ENCODE data around the gene DNAH14.

The DNAH14 gene

DNA sequence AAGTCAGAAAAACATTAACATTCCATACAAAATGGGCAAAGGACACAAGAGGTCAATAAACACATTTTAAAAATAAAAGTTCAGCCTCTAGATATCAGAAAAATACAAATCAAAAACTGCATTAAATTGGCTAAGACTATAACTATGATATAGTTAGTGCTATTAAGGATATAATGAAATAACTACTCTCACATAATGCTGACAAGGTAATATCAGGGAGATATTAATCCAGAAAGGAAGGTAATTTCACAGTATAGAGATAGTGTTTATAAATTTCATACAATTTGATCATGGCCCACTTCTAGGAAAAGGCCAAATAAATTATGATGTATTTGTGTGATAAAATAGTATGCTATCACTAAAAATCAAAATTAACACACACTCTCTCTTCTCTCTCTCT lies 436.5 kb downstream of the DNAH14 start:
- Histone ChIP-seq H4K8ac (ENCODE audit: low read depth, low read length) (no peak overlapping the region), H3K4me2 (ENCODE audit: insufficient read depth, low read length, poor library complexity, severe bottlenecking) (no peak overlapping the region), H2AK5ac (ENCODE audit: low read depth, low read length) (no peak overlapping the region), H3K9ac (ENCODE audit: low read depth, low read length, poor library complexity) (no peak overlapping the region), H3K4me3 (ENCODE audit: low read length in 2 of 2) (no peak overlapping the region), H3K9me3 (replicated peaks in 1 of 2; ENCODE audit: control insufficient read depth in 2 of 2, insufficient read depth in 1 of 2, low read depth in 1 of 2, low read length in 2 of 2) (no peaks in the 10 kb centered on the region), H2AFZ (ENCODE audit: low read length) (peak overlapping the region; percentile 68), H3K14ac (ENCODE audit: low read length) (no peak overlapping the region), H3K27me3 (ENCODE audit: control insufficient read depth in 3 of 3, insufficient read depth in 3 of 3, low read depth in 1 of 3, low read length in 3 of 3) (no peaks in the 10 kb centered on the region), H3K36me3 (replicated peaks in 1 of 2; ENCODE audit: control insufficient read depth in 2 of 2, insufficient read depth in 2 of 2, low read length in 2 of 2) (no peaks in the 10 kb centered on the region), H3K4ac (ENCODE audit: low read length) (no peak overlapping the region), H4K91ac (ENCODE audit: low read depth, low read length, poor library complexity) (no peak overlapping the region), H2BK15ac (ENCODE audit: low read length) (no peak overlapping the region), H2BK5ac (ENCODE audit: low read length) (no peak overlapping the region), H3K18ac (ENCODE audit: low read length) (no peak overlapping the region), H2BK12ac (ENCODE audit: low read length) (no peak overlapping the region), H2BK120ac (ENCODE audit: low read depth, low read length) (no peak overlapping the region), H3K79me1 (ENCODE audit: low read depth, low read length) (no peaks in the 10 kb centered on the region), H3K27ac (replicated peaks; ENCODE audit: low read length) (no peak overlapping the region), H3K4me1 (ENCODE audit: control insufficient read depth in 2 of 2, insufficient read depth in 1 of 2, low read depth in 1 of 2, low read length in 2 of 2) (no peaks in the 10 kb centered on the region), H3K23ac (ENCODE audit: low read depth, low read length, poor library complexity) (no peak overlapping the region)
- no peak for DNase-seq (ENCODE audit: low spot score)

DNA sequence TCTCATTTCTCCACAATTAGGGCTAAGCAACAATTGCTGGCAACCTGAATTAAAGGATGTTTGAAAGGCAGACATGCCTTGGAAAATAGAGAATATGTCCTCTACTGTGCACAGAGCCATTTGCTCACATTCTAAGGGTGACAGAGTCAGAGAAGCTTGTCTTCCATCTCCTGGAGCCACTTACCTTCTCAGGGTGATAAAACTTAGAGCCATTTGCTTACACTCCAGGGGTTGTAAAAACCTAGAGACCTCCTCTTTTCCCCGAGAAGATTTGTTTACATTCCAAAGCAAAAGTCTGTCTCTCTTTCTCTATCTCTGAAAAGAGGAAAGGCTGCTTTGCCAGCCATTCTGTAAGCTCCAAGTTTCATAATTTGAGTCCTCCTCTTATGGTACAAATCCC lies 437.1 kb downstream of the DNAH14 start:
- Histone ChIP-seq H3K4me1 (ENCODE audit: control insufficient read depth in 2 of 2, insufficient read depth in 1 of 2, low read depth in 1 of 2, low read length in 2 of 2) (no peaks in the 10 kb centered on the region), H4K8ac (ENCODE audit: low read depth, low read length) (no peak overlapping the region), H3K9me3 (replicated peaks in 1 of 2; ENCODE audit: control insufficient read depth in 2 of 2, insufficient read depth in 1 of 2, low read depth in 1 of 2, low read length in 2 of 2) (no peaks in the 10 kb centered on the region), H3K14ac (ENCODE audit: low read length) (no peak overlapping the region), H3K79me1 (ENCODE audit: low read depth, low read length) (no peaks in the 10 kb centered on the region), H3K23ac (ENCODE audit: low read depth, low read length, poor library complexity) (no peak overlapping the region), H3K4me2 (ENCODE audit: insufficient read depth, low read length, poor library complexity, severe bottlenecking) (no peak overlapping the region), H2AFZ (ENCODE audit: low read length) (peak overlapping the region; percentile 68), H2BK5ac (ENCODE audit: low read length) (no peak overlapping the region), H3K27ac (replicated peaks; ENCODE audit: low read length) (no peak overlapping the region), H2BK12ac (ENCODE audit: low read length) (no peak overlapping the region), H3K4me3 (ENCODE audit: low read length in 2 of 2) (no peak overlapping the region), H3K9ac (ENCODE audit: low read depth, low read length, poor library complexity) (no peak overlapping the region), H2AK5ac (ENCODE audit: low read depth, low read length) (no peak overlapping the region), H2BK15ac (ENCODE audit: low read length) (no peak overlapping the region), H3K27me3 (ENCODE audit: control insufficient read depth in 3 of 3, insufficient read depth in 3 of 3, low read depth in 1 of 3, low read length in 3 of 3) (no peaks in the 10 kb centered on the region), H3K4ac (ENCODE audit: low read length) (no peak overlapping the region), H3K36me3 (replicated peaks in 1 of 2; ENCODE audit: control insufficient read depth in 2 of 2, insufficient read depth in 2 of 2, low read length in 2 of 2) (no peaks in the 10 kb centered on the region), H3K18ac (ENCODE audit: low read length) (no peak overlapping the region), H4K91ac (ENCODE audit: low read depth, low read length, poor library complexity) (no peak overlapping the region), H2BK120ac (ENCODE audit: low read depth, low read length) (no peak overlapping the region)
- DNase-seq (ENCODE audit: low spot score), result no peak
- WGBS, 2 donors (ENCODE audit: extremely low coverage in 2 of 2, insufficient read length in 2 of 2, insufficient replicate concordance in 1 of 2), result no CpG with 5 or more reads among the region's 1 CpG

DNA sequence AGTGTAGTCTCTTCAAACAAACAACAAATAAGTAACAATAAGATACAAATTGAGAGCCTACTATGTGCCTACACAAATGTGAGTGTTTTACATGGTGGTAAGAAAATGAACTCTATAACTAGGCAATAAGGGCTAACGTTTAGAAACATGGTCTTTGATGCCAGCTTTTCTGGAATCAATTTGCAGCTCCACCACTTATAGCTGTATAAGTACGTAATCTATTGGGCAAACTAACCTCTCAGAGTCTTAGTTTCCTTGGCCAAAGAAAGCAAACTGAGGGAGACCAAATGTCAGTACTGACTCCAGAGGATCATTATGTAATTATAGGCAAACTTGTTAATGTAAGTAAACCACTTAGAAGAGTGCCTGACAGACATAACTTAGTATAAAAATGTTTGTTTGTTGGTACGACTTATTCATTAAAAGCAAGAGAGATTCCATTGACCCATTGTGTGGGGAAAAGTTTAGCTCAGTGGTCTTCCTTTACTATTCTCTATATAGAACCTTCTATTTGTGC lies 438.6 kb downstream of the DNAH14 start:
- Histone ChIP-seq H3K9me3 (replicated peaks in 1 of 2; ENCODE audit: control insufficient read depth in 2 of 2, insufficient read depth in 1 of 2, low read depth in 1 of 2, low read length in 2 of 2) (no peaks in the 10 kb centered on the region), H2AFZ (ENCODE audit: low read length) (no peak overlapping the region), H3K4me2 (ENCODE audit: insufficient read depth, low read length, poor library complexity, severe bottlenecking) (no peak overlapping the region), H3K18ac (ENCODE audit: low read length) (no peak overlapping the region), H2AK5ac (ENCODE audit: low read depth, low read length) (no peak overlapping the region), H3K27me3 (ENCODE audit: control insufficient read depth in 3 of 3, insufficient read depth in 3 of 3, low read depth in 1 of 3, low read length in 3 of 3) (no peaks in the 10 kb centered on the region), H3K4ac (ENCODE audit: low read length) (no peak overlapping the region), H3K14ac (ENCODE audit: low read length) (no peak overlapping the region), H3K4me3 (ENCODE audit: low read length in 2 of 2) (no peak overlapping the region), H2BK15ac (ENCODE audit: low read length) (no peak overlapping the region), H4K91ac (ENCODE audit: low read depth, low read length, poor library complexity) (no peak overlapping the region), H3K79me1 (ENCODE audit: low read depth, low read length) (no peaks in the 10 kb centered on the region), H3K27ac (replicated peaks; ENCODE audit: low read length) (no peak overlapping the region), H2BK5ac (ENCODE audit: low read length) (no peak overlapping the region), H3K4me1 (ENCODE audit: control insufficient read depth in 2 of 2, insufficient read depth in 1 of 2, low read depth in 1 of 2, low read length in 2 of 2) (no peaks in the 10 kb centered on the region), H4K8ac (ENCODE audit: low read depth, low read length) (no peak overlapping the region), H3K9ac (ENCODE audit: low read depth, low read length, poor library complexity) (no peak overlapping the region), H3K36me3 (replicated peaks in 1 of 2; ENCODE audit: control insufficient read depth in 2 of 2, insufficient read depth in 2 of 2, low read length in 2 of 2) (no peaks in the 10 kb centered on the region), H2BK120ac (ENCODE audit: low read depth, low read length) (no peak overlapping the region), H2BK12ac (ENCODE audit: low read length) (no peak overlapping the region), H3K23ac (ENCODE audit: low read depth, low read length, poor library complexity) (no peak overlapping the region)
- no CpG with 5 or more reads among the region's 3 CpGs for WGBS, 2 donors (ENCODE audit: extremely low coverage in 2 of 2, insufficient read length in 2 of 2, insufficient replicate concordance in 1 of 2)
- no peak for DNase-seq (ENCODE audit: low spot score)

DNA sequence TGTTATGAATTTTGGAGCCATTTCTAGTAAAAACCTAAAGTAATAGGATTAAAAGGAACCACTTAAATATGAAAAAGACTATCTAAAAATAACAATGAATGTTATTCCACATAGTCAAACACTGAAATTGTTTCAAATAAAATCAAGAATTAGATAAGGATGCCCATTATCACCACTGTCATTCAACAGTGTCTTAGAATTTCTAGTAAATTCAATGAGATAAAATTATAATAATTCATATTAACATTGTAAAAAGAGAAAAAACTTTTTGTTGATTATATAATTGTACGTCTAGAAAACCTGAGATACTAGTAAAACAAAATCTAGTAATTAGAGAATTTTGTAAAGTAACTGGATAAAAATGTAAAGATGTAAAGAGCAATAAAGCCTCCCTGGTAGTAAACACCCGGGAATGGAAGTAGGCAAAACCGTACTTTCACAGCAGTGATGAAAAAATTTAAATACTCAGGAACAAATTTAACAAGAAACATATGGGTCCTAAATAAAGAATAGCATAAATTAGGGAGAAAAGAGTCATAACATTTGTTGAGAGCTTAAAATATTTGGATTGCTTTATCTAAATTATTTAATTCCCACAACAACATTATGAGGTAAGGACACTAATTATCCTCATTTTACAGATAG lies 442.0 kb downstream of the DNAH14 start:
- no peak overlapping the region for H3K23ac ChIP-seq (ENCODE audit: low read depth, low read length, poor library complexity)
- no CpG with 5 or more reads among the region's 3 CpGs for WGBS, 2 donors (ENCODE audit: extremely low coverage in 2 of 2, insufficient read length in 2 of 2, insufficient replicate concordance in 1 of 2)
- no peak for DNase-seq (ENCODE audit: low spot score)
- H3K4me2 ChIP-seq (ENCODE audit: insufficient read depth, low read length, poor library complexity, severe bottlenecking), result no peak overlapping the region
- H3K4me1 ChIP-seq (ENCODE audit: control insufficient read depth in 2 of 2, insufficient read depth in 1 of 2, low read depth in 1 of 2, low read length in 2 of 2), result no peaks in the 10 kb centered on the region
- no peaks in the 10 kb centered on the region for H3K27me3 ChIP-seq (ENCODE audit: control insufficient read depth in 3 of 3, insufficient read depth in 3 of 3, low read depth in 1 of 3, low read length in 3 of 3)
- H2BK5ac ChIP-seq (ENCODE audit: low read length), result no peak overlapping the region
- no peak overlapping the region for H3K4me3 ChIP-seq (ENCODE audit: low read length in 2 of 2)
- no peak overlapping the region for H4K8ac ChIP-seq (ENCODE audit: low read depth, low read length)
- H3K9ac ChIP-seq (ENCODE audit: low read depth, low read length, poor library complexity), result no peak overlapping the region
- no peak overlapping the region for H3K27ac ChIP-seq (replicated peaks; ENCODE audit: low read length)
- no peak overlapping the region for H3K18ac ChIP-seq (ENCODE audit: low read length)
- H2AFZ ChIP-seq (ENCODE audit: low read length), result no peak overlapping the region
- H3K14ac ChIP-seq (ENCODE audit: low read length), result no peak overlapping the region
- no peak overlapping the region for H2BK120ac ChIP-seq (ENCODE audit: low read depth, low read length)
- no peak overlapping the region for H2AK5ac ChIP-seq (ENCODE audit: low read depth, low read length)
- no peak overlapping the region for H2BK12ac ChIP-seq (ENCODE audit: low read length)
- H3K9me3 ChIP-seq (replicated peaks in 1 of 2; ENCODE audit: control insufficient read depth in 2 of 2, insufficient read depth in 1 of 2, low read depth in 1 of 2, low read length in 2 of 2), result no peaks in the 10 kb centered on the region
- H2BK15ac ChIP-seq (ENCODE audit: low read length), result no peak overlapping the region
- no peaks in the 10 kb centered on the region for H3K36me3 ChIP-seq (replicated peaks in 1 of 2; ENCODE audit: control insufficient read depth in 2 of 2, insufficient read depth in 2 of 2, low read length in 2 of 2)
- H4K91ac ChIP-seq (ENCODE audit: low read depth, low read length, poor library complexity), result no peak overlapping the region
- no peaks in the 10 kb centered on the region for H3K79me1 ChIP-seq (ENCODE audit: low read depth, low read length)
- H3K4ac ChIP-seq (ENCODE audit: low read length), result no peak overlapping the region

All from neuronal stem cell (in vitro differentiated cells).